GM20000 (cell line): ENCODE data around the gene VPS45.
"Not testable (repeated sequence)": the region's sequence is repeated elsewhere in the genome, so short reads cannot be mapped to it uniquely, and the experiment has no call there.

Experiments used
- DNase-seq: peaks from one replicate; pipeline ENCODE4 v3.0.0; 2012; ENCODE audit warnings: low spot score
- CTCF ChIP-seq: IDR thresholded peaks from 2 replicates; pipeline ENCODE4 v1.5.1; 2012; ENCODE audit warnings: mild to moderate bottlenecking, control low read depth; ENCODE audit errors: extremely low read depth, missing control alignments

The VPS45 gene

GRCh38 chr1:150034336-150034735 lies 33.2 kb upstream of the VPS45 start:
- no peak for DNase-seq
- no peak for TF ChIP-seq CTCF

GRCh38 chr1:150049926-150050325 lies 17.6 kb upstream of the VPS45 start:
- no peak for DNase-seq
- no peak for TF ChIP-seq CTCF

GRCh38 chr1:150051089-150051373 lies 16.5 kb upstream of the VPS45 start:
- no peak for TF ChIP-seq CTCF

GRCh38 chr1:150051905-150052412 lies 15.6 kb upstream of the VPS45 start:
- DNase-seq: not testable (repeated sequence)

More at GRCh38 chr1:150051089-150051373, 16.5 kb upstream of the VPS45 start:
- no peak for DNase-seq

GRCh38 chr1:150053926-150054325 lies 13.7 kb upstream of the VPS45 start:
- no peak for TF ChIP-seq CTCF
- no peak for DNase-seq

GRCh38 chr1:150055507-150055906 lies 12.1 kb upstream of the VPS45 start:
- not testable (repeated sequence) for DNase-seq

- DNase-seq: no peak
Measured at GRCh38 chr1:150056407-150056806, 11.2 kb upstream of the VPS45 start.

GRCh38 chr1:150060260-150060659 lies 7.3 kb upstream of the VPS45 start:
- TF ChIP-seq CTCF: no peak
- DNase-seq: no peak

More at GRCh38 chr1:150056407-150056806, 11.2 kb upstream of the VPS45 start:
- TF ChIP-seq CTCF: no peak

- no peak for TF ChIP-seq CTCF
- DNase-seq: no peak
Measured at GRCh38 chr1:150061632-150062101, 5.9 kb upstream of the VPS45 start.
